Endodermal cell (in vitro differentiated cells): ENCODE results near the gene CTDNEP1. TPM values are rescaled to one million over a fixed set of nuclear protein-coding genes. Genes with fewer than 3 reads are reported as not detected.

ENCODE experiments used
- DNase-seq: peaks from one replicate; pipeline ENCODE4 v3.0.0-alpha.2; 2017
- H3K27ac ChIP-seq: 2 replicates; pipeline ENCODE4 v1.5.1; 2013; ENCODE audit warnings: mild to moderate bottlenecking, low read depth, low read length, moderate library complexity
- H3K27me3 ChIP-seq: 2 replicates; pipeline ENCODE4 v1.6.1; 2013; ENCODE audit warnings: mild to moderate bottlenecking, low read length, moderate library complexity; ENCODE audit not compliant: insufficient read depth, control insufficient read depth, poor library complexity, severe bottlenecking
- H3K36me3 ChIP-seq: 2 replicates; pipeline ENCODE4 v1.7.0; 2013; ENCODE audit warnings: mild to moderate bottlenecking, low read length, moderate library complexity; ENCODE audit not compliant: control insufficient read depth, insufficient read depth
- H3K4me1 ChIP-seq: one replicate; pipeline ENCODE4 v1.7.0; 2013; ENCODE audit warnings: low read length; ENCODE audit not compliant: control insufficient read depth, insufficient read depth
- H3K4me3 ChIP-seq: 2 replicates; pipeline ENCODE4 v1.5.1; 2013; ENCODE audit warnings: mild to moderate bottlenecking, low read length, moderate library complexity
- H3K9ac ChIP-seq: 2 replicates; pipeline ENCODE4 v1.6.1; 2013; ENCODE audit warnings: mild to moderate bottlenecking, low read length, moderate library complexity; ENCODE audit not compliant: poor library complexity, severe bottlenecking; ENCODE audit errors: extremely low read depth
- H3K9me3 ChIP-seq: 2 replicates; pipeline ENCODE4 v1.6.1; 2013; ENCODE audit warnings: mild to moderate bottlenecking, low read length, moderate library complexity; ENCODE audit not compliant: control insufficient read depth
- H3K27ac Mint-ChIP-seq: 2 replicates; pipeline ENCODE4 v1.8.0; 2020; ENCODE audit warnings: mixed read lengths
- H3K27me3 Mint-ChIP-seq: 2 replicates; pipeline ENCODE4 v1.8.0; 2021; ENCODE audit warnings: mild to moderate bottlenecking, mixed read lengths; ENCODE audit not compliant: insufficient read depth
- H3K36me3 Mint-ChIP-seq: 2 replicates; pipeline ENCODE4 v1.8.0; 2020; ENCODE audit warnings: low read depth, mixed read lengths
- H3K4me1 Mint-ChIP-seq: 2 replicates; pipeline ENCODE4 v1.8.0; 2020; ENCODE audit warnings: mixed read lengths
- H3K4me3 Mint-ChIP-seq: 2 replicates; pipeline ENCODE4 v1.8.0; 2020; ENCODE audit warnings: mild to moderate bottlenecking, moderate library complexity, mixed read lengths
- H3K9me3 Mint-ChIP-seq: 2 replicates; pipeline ENCODE4 v1.8.0; 2020; ENCODE audit warnings: mild to moderate bottlenecking, mixed read lengths
- CTCF ChIP-seq: fragments of 200-600 bp; sonication (generic); conservative IDR thresholded peaks from 2 replicates; pipeline ENCODE4 v1.5.0; 2021; ENCODE audit warnings: antibody characterized with exemption, mild to moderate bottlenecking
- WGBS, 2 experiments: methylation state at CpG; one replicate each; pipeline versions ENCODE4 v1.1.5 to v1.1.7; 2013; ENCODE audit warnings: missing lambda C conversion rate in 2 of 2, mixed read lengths in 1 of 2; ENCODE audit not compliant: insufficient coverage in 1 of 2, insufficient read length in 1 of 2; 5-methylcytosine and 5-hydroxymethylcytosine counted together
- total RNA-seq, 2 donors: library from RNA; stranded (reverse); fragmentation: NEBNext Ultra II Directional in 1 of 2; extraction: Animal tissue kit (Norgen Biotek cat#: 25700) in 1 of 2; gene quantifications; 2 replicates in 1 of 2; 3 replicates in 1 of 2; pipeline ENCODE4 v1.2.1, GENCODE V29; 2021

Gene CTDNEP1
- total RNA-seq, 2 donors from 2014 or later: 123 to 125 TPM

- WGBS, 2 experiments: 90 to 98% methylated on average over 7 to 12 of the region's 12 CpGs
These were observed 34.1 kb upstream of the CTDNEP1 start for GRCh38 chr17:7285679-7286078.

GRCh38 chr17:7284911-7285310, 33.4 kb upstream of the CTDNEP1 start:
- H3K4me3 Mint-ChIP-seq: no peak overlapping the region
- Histone ChIP-seq H3K36me3 (no peaks in the 10 kb centered on the region), H3K4me1 (peaks cover 5% of the 10 kb centered on the region), H3K27me3 (peaks cover 16% of the 10 kb centered on the region), H3K27ac (no peak overlapping the region), H3K4me3 (no peak overlapping the region), H3K9me3 (no peaks in the 10 kb centered on the region), H3K9ac (no peak overlapping the region)
- no peak overlapping the region for H3K27ac Mint-ChIP-seq
- 90 to 96% methylated on average over 10 to 16 of the region's 16 CpGs for WGBS, 2 experiments
- TF ChIP-seq CTCF: no peak
- no peaks in the 10 kb centered on the region for H3K36me3 Mint-ChIP-seq
- peaks cover 5% of the 10 kb centered on the region for H3K4me1 Mint-ChIP-seq
- peaks cover 44% of the 10 kb centered on the region for H3K27me3 Mint-ChIP-seq
- H3K9me3 Mint-ChIP-seq: no peaks in the 10 kb centered on the region
- no peak for DNase-seq

More at GRCh38 chr17:7285679-7286078, 34.1 kb upstream of the CTDNEP1 start:
- Mint-ChIP-seq H3K36me3 (no peaks in the 10 kb centered on the region), H3K4me3 (no peak overlapping the region), H3K27me3 (peaks cover 49% of the 10 kb centered on the region), H3K4me1 (no peaks in the 10 kb centered on the region), H3K9me3 (no peaks in the 10 kb centered on the region), H3K27ac (no peak overlapping the region)
- Histone ChIP-seq H3K27ac (no peak overlapping the region), H3K27me3 (peaks cover 16% of the 10 kb centered on the region), H3K36me3 (no peaks in the 10 kb centered on the region), H3K4me3 (no peak overlapping the region), H3K4me1 (peaks cover 4% of the 10 kb centered on the region), H3K9ac (no peak overlapping the region), H3K9me3 (no peaks in the 10 kb centered on the region)
- no peak for DNase-seq
- TF ChIP-seq CTCF: no peak

GRCh38 chr17:7283471-7284216, 32.1 kb upstream of the CTDNEP1 start:
- H3K27me3 Mint-ChIP-seq: peaks cover 42% of the 10 kb centered on the region
- TF ChIP-seq CTCF: no peak
- H3K9ac ChIP-seq: no peak overlapping the region

More at GRCh38 chr17:7283471-7284216, 32.1 kb upstream of the CTDNEP1 start:
- H3K27ac Mint-ChIP-seq: no peak overlapping the region
- H3K27ac ChIP-seq: no peak overlapping the region
- no peak overlapping the region for H3K4me3 Mint-ChIP-seq
- no peaks in the 10 kb centered on the region for H3K36me3 ChIP-seq
- peaks cover 5% of the 10 kb centered on the region for H3K4me1 ChIP-seq
- no peak overlapping the region for H3K4me3 ChIP-seq
- 90% methylated on average over 9 to 18 of the region's 18 CpGs for WGBS, 2 experiments
- H3K27me3 ChIP-seq: peaks cover 16% of the 10 kb centered on the region
- DNase-seq: no peak
- no peaks in the 10 kb centered on the region for H3K36me3 Mint-ChIP-seq
- no peaks in the 10 kb centered on the region for H3K9me3 Mint-ChIP-seq
- H3K9me3 ChIP-seq: no peaks in the 10 kb centered on the region
- peaks cover 6% of the 10 kb centered on the region for H3K4me1 Mint-ChIP-seq
